K562 (cell line): Measurements from ENCODE around the gene MGP. TPM values are rescaled to one million over a fixed set of nuclear protein-coding genes. Genes with fewer than 3 reads are reported as not detected.

Experiments used
- ATAC-seq: fragments of 200-7000 bp; cut with Tn5 transposase; 3 replicates; pipeline ENCODE4 v1.9.1; 2020; ENCODE audit warnings: moderate library complexity
- BruUV-seq: library from RNA; stranded (reverse); fragments of 400-500 nt; replicated peaks from 2 replicates; lab custom pipeline; 2021; lab: Mats Ljungman, UMichigan
- CTCF ChIA-PET: fragments of 300-600 bp; formaldehyde crosslinking; extraction: SDS; loops from one replicate; lab custom pipeline; 2021; ENCODE audit warnings: low intra/inter-chr PET ratio; lab: Yijun Ruan, JAX
- POLR2A ChIA-PET: fragments of 300-600, 350-650 bp; sonication (Branson Sonifier 250); formaldehyde crosslinking; extraction: SDS; loops from one replicate; lab custom pipeline; 2021; ENCODE audit warnings: antibody characterized with exemption, inconsistent platforms; lab: Yijun Ruan, JAX
- DNase-seq, 4 experiments: peaks; one replicate each; pipeline versions ENCODE4 v3.0.0 to v3.0.0-alpha.2; 2011 to 2018; ENCODE audit warnings: low spot score in 3 of 4, mixed read lengths in 3 of 4; ENCODE audit errors: extremely low read depth in 1 of 4
- FAIRE-seq: peaks from 2 replicates; lab custom pipeline; 2011; peaks lifted over from hg19 to GRCh38; lab: Jason Lieb, UNC
- H2AFZ ChIP-seq: 2 replicates; pipeline ENCODE4 v1.6.0; 2011; ENCODE audit warnings: low read depth, low read length, control low read depth, inconsistent platforms
- H3K27ac ChIP-seq: fragments of 200-600 bp; 3 replicates; pipeline ENCODE4 v1.8.0; 2011; ENCODE audit warnings: low read depth, mild to moderate bottlenecking, control low read depth, inconsistent platforms, low read length, moderate library complexity, mixed read lengths; ENCODE audit errors: extremely low read depth
- H3K27me3 ChIP-seq, 2 experiments: fragments of 300-600 bp in 1 of 2; 2 replicates in 1 of 2; 3 replicates in 1 of 2; pipeline versions ENCODE4 v1.6.0 to v1.8.0; 2011; ENCODE audit warnings: inconsistent platforms in 2 of 2, low read length in 2 of 2, mild to moderate bottlenecking in 1 of 2, mixed read lengths in 1 of 2, moderate library complexity in 1 of 2; ENCODE audit not compliant: control insufficient read depth in 2 of 2, insufficient read depth in 2 of 2
- H3K36me3 ChIP-seq: fragments of 300-600 bp; 3 replicates; pipeline ENCODE4 v1.8.0; 2011; ENCODE audit warnings: mild to moderate bottlenecking, low read length, inconsistent platforms; ENCODE audit not compliant: control insufficient read depth, insufficient read depth
- H3K4me1 ChIP-seq, 2 experiments: fragments of 200-600 bp in 1 of 2; replicated peaks in 1 of 2; 2 replicates in 1 of 2; 3 replicates in 1 of 2; pipeline versions ENCODE4 v1.5.1 to v1.8.0; 2011; ENCODE audit warnings: inconsistent platforms in 2 of 2, low read length in 2 of 2, mild to moderate bottlenecking in 1 of 2, mixed read lengths in 1 of 2, moderate library complexity in 1 of 2; ENCODE audit not compliant: control insufficient read depth in 2 of 2, insufficient read depth in 2 of 2
- H3K4me2 ChIP-seq: 2 replicates; pipeline ENCODE4 v1.6.1; 2011; ENCODE audit warnings: low read length, control low read depth, inconsistent platforms, mixed read lengths; ENCODE audit not compliant: insufficient read depth
- H3K4me3 ChIP-seq: fragments of 200-600 bp; sonication (generic), shearing (Covaris generic); 2 replicates; pipeline ENCODE4 v1.5.1; 2016; ENCODE audit warnings: control low read depth, inconsistent platforms
- H3K79me2 ChIP-seq: fragments of 200-600 bp; 3 replicates; pipeline ENCODE4 v1.8.0; 2011; ENCODE audit warnings: low read length, inconsistent platforms; ENCODE audit not compliant: control insufficient read depth, insufficient read depth
- H3K9ac ChIP-seq, 2 experiments: 2 replicates each; pipeline versions ENCODE4 v1.6.0 to v1.6.1; 2011; ENCODE audit warnings: low read depth in 2 of 2, low read length in 2 of 2, control low read depth in 1 of 2, inconsistent platforms in 1 of 2, mild to moderate bottlenecking in 1 of 2, mixed read lengths in 1 of 2; ENCODE audit not compliant: insufficient read depth in 1 of 2
- H3K9me1 ChIP-seq: one replicate; pipeline ENCODE4 v1.6.0; 2011; ENCODE audit warnings: inconsistent platforms, mild to moderate bottlenecking, low read length, moderate library complexity; ENCODE audit not compliant: control insufficient read depth, insufficient read depth
- H3K9me3 ChIP-seq: replicated peaks from 2 replicates; pipeline ENCODE4 v1.5.1; 2011; ENCODE audit warnings: low read depth, low read length, inconsistent platforms; ENCODE audit not compliant: control insufficient read depth, insufficient read depth
- H4K20me1 ChIP-seq: replicated peaks from 2 replicates; pipeline ENCODE4 v1.6.1; 2011; ENCODE audit warnings: low read length, inconsistent platforms, mixed read lengths; ENCODE audit not compliant: control insufficient read depth, insufficient read depth
- ARNT ChIP-seq, 2 experiments: fragments of 450-650 bp; IDR thresholded peaks; 2 replicates each; pipeline ENCODE4 v1.6.1; 2016; ENCODE audit warnings: mild to moderate bottlenecking in 1 of 2
- CTCF ChIP-seq, 3 experiments: IDR thresholded peaks in 2 of 3; conservative IDR thresholded peaks in 1 of 3; 2 replicates each; pipeline ENCODE4 v1.5.1; 2011 to 2012; ENCODE audit warnings: low read length in 3 of 3, mild to moderate bottlenecking in 3 of 3, control low read depth in 2 of 3, improper control_type of control experiment in 1 of 3, inconsistent platforms in 1 of 3, low read depth in 1 of 3, mixed read lengths in 1 of 3, moderate library complexity in 1 of 3; ENCODE audit not compliant: insufficient read depth in 2 of 3
- ELF4 ChIP-seq: fragments of 450-650 bp; formaldehyde crosslinking; IDR thresholded peaks from 2 replicates; pipeline ENCODE4 v1.4.0; 2022; ENCODE audit warnings: missing genetic modification characterization
- MBD2 ChIP-seq: sonication (generic); IDR thresholded peaks from 2 replicates; pipeline ENCODE4 v1.6.1; 2016; ENCODE audit warnings: low read depth, borderline replicate concordance
- RAD21 ChIP-seq, 2 experiments: fragments of 250-450 bp in 1 of 2; fragments of 450-650 bp in 1 of 2; sonication (Bioruptor Pico) in 1 of 2; formaldehyde crosslinking in 1 of 2; IDR thresholded peaks in 1 of 2; conservative IDR thresholded peaks in 1 of 2; 2 replicates each; pipeline versions ENCODE4 v1.4.0 to v1.8.0; 2020 to 2022; ENCODE audit warnings: mild to moderate bottlenecking in 2 of 2, moderate library complexity in 1 of 2
- RNF2 ChIP-seq: sonication (generic); IDR thresholded peaks from 2 replicates; pipeline ENCODE4 v1.6.1; 2016
- SMC3 ChIP-seq: conservative IDR thresholded peaks from 2 replicates; pipeline ENCODE4 v1.6.1; 2011; ENCODE audit warnings: low read depth, low read length, improper control_type of control experiment; ENCODE audit not compliant: insufficient read depth
- WGBS: fragments of 100-300 bp; shearing (Covaris generic); methylation state at CpG from one replicate; pipeline ENCODE4 v1.1.6; 2016; ENCODE audit warnings: low coverage, mixed read lengths; ENCODE audit not compliant: insufficient coverage; ENCODE audit errors: missing lambda C conversion rate; 5-methylcytosine and 5-hydroxymethylcytosine counted together
- in situ Hi-C: fragments of 300-500 bp; cut with MboI; formaldehyde crosslinking; loops from 4 replicates; pipeline ENCODE4 v1.15.0; 2018; ENCODE audit warnings: inconsistent platforms, mixed read lengths
- intact Hi-C: fragments of 100-400 bp; cut with micrococcal nuclease; formaldehyde crosslinking; loops from 2 replicates; pipeline ENCODE4 v1.14.2; 2022
- polyA plus RNA-seq, 8 experiments: library from polyadenylated mRNA; depleted of rRNA in 4 of 8; stranded (reverse) in 5 of 8; unstranded in 3 of 8; fragments of >200 nt; fragmentation: Nextera tagmentation in 2 of 8; fragmentation: Illumina TruSeq in 1 of 8; extraction: Ambion mirVana in 2 of 8; extraction: Trizol in 1 of 8; gene quantifications; 2 replicates each; pipeline versions ENCODE4 v1.2.1 to v1.2.3, GENCODE V29; 2011 to 2014; ENCODE audit warnings: inconsistent platforms in 1 of 8, missing spikeins in 1 of 8
- total RNA-seq, 7 experiments: library from RNA; depleted of rRNA in 6 of 7; stranded (reverse); fragments of >200 nt in 6 of 7; fragmentation: Illumina TruSeq in 2 of 7; extraction: Trizol in 2 of 7; gene quantifications; 2 replicates each; pipeline versions ENCODE4 v1.2.1 to v1.2.3, GENCODE V29; 2011 to 2021; ENCODE audit warnings: low replicate concordance in 1 of 7
- TF ChIP-seq, protein P1 (sequence below): fragments of 450-650 bp; formaldehyde crosslinking; IDR thresholded peaks from 2 replicates; pipeline ENCODE4 v1.4.0; 2022; ENCODE audit warnings: missing genetic modification characterization
- TF ChIP-seq, protein P2 (sequence below): fragments of 450-650 bp; formaldehyde crosslinking; conservative IDR thresholded peaks from 2 replicates; pipeline ENCODE4 v1.4.0; 2022; ENCODE audit warnings: mild to moderate bottlenecking, missing genetic modification characterization
- TF ChIP-seq, protein P3 (sequence below): IDR thresholded peaks from 2 replicates; pipeline ENCODE4 v1.6.1; 2016; ENCODE audit warnings: missing genetic modification characterization, missing compliant biosample characterization
- TF ChIP-seq, protein P4 (sequence below): sonication (generic); formaldehyde crosslinking; IDR thresholded peaks from 2 replicates; pipeline ENCODE4 v1.8.0; 2022; ENCODE audit warnings: mild to moderate bottlenecking, missing genetic modification reagents
- TF ChIP-seq, protein P5 (sequence below): fragments of 450-650 bp; formaldehyde crosslinking; IDR thresholded peaks from 2 replicates; pipeline ENCODE4 v1.4.0; 2020; ENCODE audit warnings: mild to moderate bottlenecking, moderate library complexity

The MGP gene
- total and polyA plus RNA-seq, 9 of the 15 experiments (the other 6 are each of a cell fraction or from before 2014, with no cell fraction given), result 1.2 TPM; not detected in 8

- Histone ChIP-seq H3K4me3 (no peak overlapping the region), H3K9ac (no peak overlapping the region), H3K36me3 (no peaks in the 10 kb centered on the region), H3K4me1 (peaks cover 0 to 10% of the 10 kb centered on the region in 2 experiments; a peak in 2 of 5 replicates), H3K79me2 (no peaks in the 10 kb centered on the region), H3K9me3 (no peaks in the 10 kb centered on the region), H2AFZ (no peak overlapping the region), H3K4me2 (no peak overlapping the region), H3K27ac (no peak overlapping the region), H3K27me3 (no peaks in the 10 kb centered on the region), H3K9me1 (no peaks in the 10 kb centered on the region), H4K20me1 (no peaks in the 10 kb centered on the region)
- 0% methylated on average over 2 of the region's 3 CpGs for whole genome bisulfite sequencing
- CTCF ChIA-PET, result interaction anchor here (1.9 kb wide), 1 partner anchor 150 kb away, joined by 15 read pairs; no protein-coding TSS in a partner anchor
- peak; percentile 21 to 58 (median 29) for DNase-seq
- peak; percentile 74 for ATAC-seq
- POLR2A ChIA-PET, result no interaction called here
- in situ Hi-C loops (loop anchor here (10.0 kb wide), 1 partner anchor 149 kb away; no protein-coding TSS in a partner anchor), intact Hi-C loops (loop anchor here (1.0 to 10.0 kb wide), 3 partner anchors 47 to 150 kb away; no protein-coding TSS in a partner anchor)
- no TSS peak for BruUV-seq
- no peak for FAIRE-seq
- TF ChIP-seq MBD2 (no peak), RAD21 (CRISPR knock-in tag; conservative IDR thresholded peaks at IDR 0.05 in 1 of 2, IDR thresholded peaks at IDR 0.05 in 1 of 2) (peak; percentile 79), CTCF (IDR thresholded peaks at IDR 0.05 in 2 of 3, conservative IDR thresholded peaks at IDR 0.05 in 1 of 3; ENCODE audit: insufficient read depth in 2 of 3, low read depth in 1 of 3, low read length in 3 of 3) (peak; percentile 38 to 63 (median 44); a peak in 5 of 6 replicates), ELF4 (CRISPR knock-in tag) (peak; percentile 37; the same call in 1 of the 2 replicates), RNF2 (no peak), ARNT (IDR thresholded peaks at IDR 0.05) (0 out of 4 replicates have a peak, but pooled peaks of 1 of the 2 experiments have one; percentile 35), SMC3 (0 out of 2 replicates have a peak, but pooled peaks have one; percentile 11)
- TF ChIP-seq, protein P1, sequence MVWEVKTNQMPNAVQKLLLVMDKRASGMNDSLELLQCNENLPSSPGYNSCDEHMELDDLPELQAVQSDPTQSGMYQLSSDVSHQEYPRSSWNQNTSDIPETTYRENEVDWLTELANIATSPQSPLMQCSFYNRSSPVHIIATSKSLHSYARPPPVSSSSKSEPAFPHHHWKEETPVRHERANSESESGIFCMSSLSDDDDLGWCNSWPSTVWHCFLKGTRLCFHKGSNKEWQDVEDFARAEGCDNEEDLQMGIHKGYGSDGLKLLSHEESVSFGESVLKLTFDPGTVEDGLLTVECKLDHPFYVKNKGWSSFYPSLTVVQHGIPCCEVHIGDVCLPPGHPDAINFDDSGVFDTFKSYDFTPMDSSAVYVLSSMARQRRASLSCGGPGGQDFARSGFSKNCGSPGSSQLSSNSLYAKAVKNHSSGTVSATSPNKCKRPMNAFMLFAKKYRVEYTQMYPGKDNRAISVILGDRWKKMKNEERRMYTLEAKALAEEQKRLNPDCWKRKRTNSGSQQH (CRISPR knock-in tag), result 0 out of 2 replicates have a peak, but pooled peaks have one; percentile 53
- TF ChIP-seq, protein P2, sequence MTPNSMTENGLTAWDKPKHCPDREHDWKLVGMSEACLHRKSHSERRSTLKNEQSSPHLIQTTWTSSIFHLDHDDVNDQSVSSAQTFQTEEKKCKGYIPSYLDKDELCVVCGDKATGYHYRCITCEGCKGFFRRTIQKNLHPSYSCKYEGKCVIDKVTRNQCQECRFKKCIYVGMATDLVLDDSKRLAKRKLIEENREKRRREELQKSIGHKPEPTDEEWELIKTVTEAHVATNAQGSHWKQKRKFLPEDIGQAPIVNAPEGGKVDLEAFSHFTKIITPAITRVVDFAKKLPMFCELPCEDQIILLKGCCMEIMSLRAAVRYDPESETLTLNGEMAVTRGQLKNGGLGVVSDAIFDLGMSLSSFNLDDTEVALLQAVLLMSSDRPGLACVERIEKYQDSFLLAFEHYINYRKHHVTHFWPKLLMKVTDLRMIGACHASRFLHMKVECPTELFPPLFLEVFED (CRISPR knock-in tag), result 0 out of 2 replicates have a peak, but pooled peaks have one; percentile 31
- TF ChIP-seq, protein P3, sequence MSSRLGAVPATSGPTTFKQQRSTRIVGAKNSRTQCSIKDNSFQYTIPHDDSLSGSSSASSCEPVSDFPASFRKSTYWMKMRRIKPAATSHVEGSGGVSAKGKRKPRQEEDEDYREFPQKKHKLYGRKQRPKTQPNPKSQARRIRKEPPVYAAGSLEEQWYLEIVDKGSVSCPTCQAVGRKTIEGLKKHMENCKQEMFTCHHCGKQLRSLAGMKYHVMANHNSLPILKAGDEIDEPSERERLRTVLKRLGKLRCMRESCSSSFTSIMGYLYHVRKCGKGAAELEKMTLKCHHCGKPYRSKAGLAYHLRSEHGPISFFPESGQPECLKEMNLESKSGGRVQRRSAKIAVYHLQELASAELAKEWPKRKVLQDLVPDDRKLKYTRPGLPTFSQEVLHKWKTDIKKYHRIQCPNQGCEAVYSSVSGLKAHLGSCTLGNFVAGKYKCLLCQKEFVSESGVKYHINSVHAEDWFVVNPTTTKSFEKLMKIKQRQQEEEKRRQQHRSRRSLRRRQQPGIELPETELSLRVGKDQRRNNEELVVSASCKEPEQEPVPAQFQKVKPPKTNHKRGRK (tag), result peak; percentile 86
- TF ChIP-seq, protein P4, sequence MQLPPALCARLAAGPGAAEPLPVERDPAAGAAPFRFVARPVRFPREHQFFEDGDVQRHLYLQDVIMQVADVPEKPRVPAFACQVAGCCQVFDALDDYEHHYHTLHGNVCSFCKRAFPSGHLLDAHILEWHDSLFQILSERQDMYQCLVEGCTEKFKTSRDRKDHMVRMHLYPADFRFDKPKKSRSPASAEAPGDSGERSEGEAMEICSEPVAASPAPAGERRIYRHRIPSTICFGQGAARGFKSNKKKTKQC (CRISPR knock-in tag), result no peak
- TF ChIP-seq, protein P5, sequence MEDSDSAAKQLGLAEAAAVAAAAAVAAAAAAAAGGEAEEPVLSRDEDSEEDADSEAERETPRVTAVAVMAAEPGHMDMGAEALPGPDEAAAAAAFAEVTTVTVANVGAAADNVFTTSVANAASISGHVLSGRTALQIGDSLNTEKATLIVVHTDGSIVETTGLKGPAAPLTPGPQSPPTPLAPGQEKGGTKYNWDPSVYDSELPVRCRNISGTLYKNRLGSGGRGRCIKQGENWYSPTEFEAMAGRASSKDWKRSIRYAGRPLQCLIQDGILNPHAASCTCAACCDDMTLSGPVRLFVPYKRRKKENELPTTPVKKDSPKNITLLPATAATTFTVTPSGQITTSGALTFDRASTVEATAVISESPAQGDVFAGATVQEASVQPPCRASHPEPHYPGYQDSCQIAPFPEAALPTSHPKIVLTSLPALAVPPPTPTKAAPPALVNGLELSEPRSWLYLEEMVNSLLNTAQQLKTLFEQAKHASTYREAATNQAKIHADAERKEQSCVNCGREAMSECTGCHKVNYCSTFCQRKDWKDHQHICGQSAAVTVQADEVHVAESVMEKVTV (CRISPR knock-in tag), result peak; percentile 65; the same call in 1 of the 2 replicates
These were observed 40.3 kb downstream of the MGP start for GRCh38 chr12:14845350-14845750.
